Measurements from ENCODE around the gene IL1RAPL1.

Gene IL1RAPL1

DNA sequence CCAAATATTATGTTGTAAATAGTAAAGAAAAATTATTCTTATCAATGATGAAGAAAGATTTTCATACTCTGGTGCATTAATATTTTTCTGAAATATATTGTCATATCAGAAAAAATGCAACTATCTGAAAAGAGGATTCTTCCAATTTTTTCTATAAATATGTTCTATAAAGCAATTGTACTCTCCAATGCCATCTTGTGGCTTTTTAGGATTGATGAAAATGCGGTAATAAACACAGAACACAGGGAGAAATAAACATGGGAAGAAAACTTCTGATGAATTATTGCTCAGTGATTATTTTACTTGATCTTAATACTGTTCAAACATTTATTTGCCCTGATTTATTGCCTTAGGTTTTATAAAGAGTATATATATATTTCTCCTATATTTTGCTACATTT lies 215.4 kb downstream of the IL1RAPL1 start:
- no peak for DNase-seq

DNA sequence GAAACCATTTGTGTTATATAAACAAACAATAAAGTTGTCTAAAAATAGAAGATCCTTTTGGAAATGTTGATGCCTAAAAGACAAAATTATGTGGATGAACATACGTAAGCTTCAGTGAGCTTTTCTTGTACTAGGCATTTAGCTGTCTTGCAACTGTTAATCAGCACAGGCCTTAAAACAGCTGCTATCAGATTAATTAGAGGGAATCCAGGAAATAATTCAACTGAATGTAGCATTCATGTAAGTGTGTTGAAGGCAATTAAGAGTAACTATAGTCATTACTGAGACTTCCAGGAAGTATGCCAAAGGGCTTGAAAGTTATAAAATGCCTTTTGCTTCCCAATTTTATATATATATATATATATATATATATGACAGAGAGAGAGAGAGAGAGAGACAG lies 248.7 kb downstream of the IL1RAPL1 start:
- DNase-seq, result no peak

DNA sequence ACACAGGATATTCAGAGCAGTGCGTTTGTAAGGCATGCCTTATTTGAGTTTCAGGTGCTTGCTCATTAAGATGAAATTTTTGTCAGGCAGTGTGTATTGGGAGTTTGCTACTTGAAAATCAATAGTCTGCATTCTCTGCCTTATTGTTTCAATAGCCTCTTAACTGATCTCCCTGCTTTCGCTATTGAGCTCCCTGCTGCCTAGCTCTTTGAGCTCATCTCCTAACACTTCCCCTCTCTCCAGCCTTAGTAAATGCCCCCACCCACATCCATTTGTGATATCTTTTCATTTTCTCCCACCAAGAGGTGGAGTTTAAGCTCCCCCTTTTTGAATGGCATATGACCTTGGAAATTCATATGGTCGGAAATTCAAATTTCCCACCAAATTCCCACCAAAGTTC lies 256.6 kb downstream of the IL1RAPL1 start:
- no peak for DNase-seq

DNA sequence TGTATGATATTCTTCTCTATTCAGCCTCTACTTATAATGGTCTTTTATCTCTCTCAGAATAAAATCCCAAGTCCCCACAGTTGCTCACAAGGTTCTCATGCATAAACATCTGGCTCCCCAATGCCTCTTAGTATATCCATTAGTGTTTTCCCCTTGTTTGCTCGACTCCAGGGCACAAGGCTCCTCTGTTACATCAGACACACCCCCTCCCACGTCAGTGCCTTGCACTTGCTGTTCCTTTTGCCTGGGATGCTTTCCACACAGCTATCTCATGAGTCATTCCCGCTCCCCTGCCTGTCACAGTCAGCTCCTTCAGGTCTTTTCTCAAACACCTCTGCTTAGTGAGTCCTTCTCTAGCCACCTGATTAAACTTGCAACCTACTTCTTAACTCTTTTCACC lies 260.2 kb downstream of the IL1RAPL1 start:
- DNase-seq, result no peak

DNA sequence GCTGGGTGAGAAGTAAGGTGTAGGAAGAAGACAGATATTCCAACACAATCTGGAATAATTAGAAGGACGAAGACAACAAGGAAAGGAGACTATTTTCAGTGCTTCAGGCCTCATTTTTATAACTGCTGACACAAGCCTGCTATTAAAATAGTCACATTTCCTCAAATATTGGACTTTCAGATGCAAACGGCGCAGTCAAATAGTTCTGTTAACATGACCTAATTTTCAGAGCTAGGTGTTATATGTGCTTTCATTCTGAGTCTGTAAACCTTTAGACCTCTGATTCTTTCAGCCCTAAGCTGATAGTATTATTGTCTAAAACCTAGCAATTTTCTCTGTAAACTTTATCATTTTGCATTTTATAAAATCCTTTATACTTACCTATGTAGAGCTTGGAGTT lies 261.5 kb downstream of the IL1RAPL1 start:
- no peak for DNase-seq

DNA sequence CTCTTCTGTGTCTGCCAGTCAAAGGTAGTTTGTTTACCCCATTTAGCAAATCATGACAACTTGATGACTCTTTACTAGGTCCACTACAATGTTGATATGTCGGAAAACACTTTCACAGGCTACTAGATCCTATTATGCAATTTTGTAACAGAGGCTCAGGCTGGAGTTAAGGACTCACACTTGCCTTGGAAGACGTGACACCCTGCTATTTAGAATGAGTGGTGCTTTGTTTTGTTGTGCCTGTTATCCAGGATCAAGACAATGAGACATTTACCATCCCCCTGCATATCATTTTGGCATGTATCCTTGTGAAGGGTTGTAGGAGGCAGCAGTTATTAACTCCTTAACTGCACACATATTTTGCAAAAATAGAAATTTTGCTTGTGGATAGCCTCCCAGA lies 263.7 kb downstream of the IL1RAPL1 start:
- no peak for DNase-seq

DNA sequence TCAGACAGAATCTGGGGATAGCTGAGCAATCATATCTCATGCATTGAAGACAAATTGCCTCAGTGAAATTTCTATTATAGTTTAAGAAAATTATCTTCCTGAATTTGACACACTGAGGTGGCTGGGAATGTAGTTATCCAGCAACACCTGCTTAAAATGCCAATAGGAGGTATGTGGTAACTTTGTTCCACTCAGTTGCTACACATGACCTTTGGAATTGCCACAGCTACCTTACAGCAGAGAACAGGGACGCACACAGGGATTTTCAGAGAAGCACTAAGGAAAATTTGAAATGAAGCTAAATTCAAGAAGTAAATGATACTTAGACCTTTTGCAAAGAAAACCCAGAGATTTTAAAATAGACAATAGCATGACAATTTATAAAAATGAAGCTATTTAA lies 264.6 kb downstream of the IL1RAPL1 start:
- DNase-seq, result no peak

DNA sequence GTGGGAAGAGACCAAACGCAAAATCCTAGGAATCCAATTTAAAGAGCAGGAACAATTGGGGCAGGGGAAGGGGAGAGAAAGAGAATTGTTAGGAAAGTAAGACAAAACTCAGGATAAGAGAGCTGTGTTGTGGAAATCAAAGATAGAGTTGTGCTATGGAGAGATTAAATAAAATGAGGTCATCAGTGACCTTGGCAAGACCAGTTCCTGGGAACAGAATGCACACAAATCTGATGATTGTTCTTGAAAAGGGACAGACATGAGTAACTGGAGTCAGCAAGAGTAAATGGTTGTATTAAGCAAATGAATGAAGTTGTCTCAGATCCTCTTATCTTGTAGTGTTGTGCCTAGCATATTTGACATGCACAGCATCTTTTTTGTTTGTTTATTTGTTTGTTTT lies 267.4 kb downstream of the IL1RAPL1 start:
- no peak for DNase-seq

DNA sequence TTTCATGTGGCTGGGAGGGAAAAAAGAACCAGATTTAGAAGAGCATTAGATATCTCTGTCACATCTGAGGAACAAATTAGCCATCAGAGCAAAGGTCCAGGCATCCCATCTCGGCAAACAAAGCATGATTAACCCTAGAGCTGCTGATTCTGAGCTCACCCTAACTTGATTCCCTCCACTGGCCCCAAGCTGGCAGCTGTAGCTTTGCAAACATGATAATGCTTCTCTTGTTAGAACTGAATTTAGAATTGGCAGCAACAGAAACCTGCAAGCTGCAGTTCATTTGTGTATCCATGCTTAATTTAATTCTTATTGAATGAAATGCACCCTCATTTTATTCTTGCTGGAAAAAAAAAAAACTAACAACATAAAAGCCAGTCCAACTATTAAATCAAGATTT lies 289.2 kb downstream of the IL1RAPL1 start:
- DNase-seq, result no peak

DNA sequence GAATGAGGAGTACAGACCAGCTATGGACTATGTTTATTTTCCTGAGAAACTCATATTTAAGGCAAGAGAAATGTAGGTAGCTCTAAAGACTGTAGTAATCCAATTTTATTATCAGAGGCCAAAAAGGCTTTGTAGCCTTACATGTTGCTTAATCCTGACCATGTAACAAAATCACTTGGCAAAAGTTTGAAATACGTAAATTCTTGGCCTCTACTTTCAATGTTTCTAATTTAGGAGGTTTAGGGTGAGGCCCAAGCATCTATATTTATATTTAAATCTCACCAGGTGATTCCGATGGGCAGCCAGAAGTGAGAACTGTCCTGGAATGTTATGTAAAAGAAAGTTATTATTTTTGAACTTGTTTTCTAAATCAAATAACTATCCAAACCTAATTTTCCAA lies 289.7 kb downstream of the IL1RAPL1 start:
- DNase-seq, result no peak

DNA sequence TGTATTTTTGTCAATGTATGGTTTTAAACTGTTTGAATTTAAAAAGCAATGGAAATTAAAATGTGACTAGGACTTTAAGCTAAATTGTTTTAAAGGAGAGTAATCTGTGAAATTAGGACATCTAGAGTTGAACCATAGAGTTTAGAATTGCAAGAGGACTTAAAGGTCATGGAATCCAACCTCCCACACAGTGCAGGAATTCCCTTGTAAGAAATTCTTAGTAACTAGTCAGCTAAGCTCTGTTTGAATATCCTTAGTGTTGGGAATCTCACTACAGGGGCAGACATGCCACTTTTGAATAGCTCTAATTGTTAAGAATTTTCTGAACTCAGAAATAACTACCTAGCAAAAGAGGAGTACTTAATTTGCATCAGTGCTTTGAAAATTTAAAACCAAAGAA lies 292.9 kb downstream of the IL1RAPL1 start:
- no peak for DNase-seq

DNA sequence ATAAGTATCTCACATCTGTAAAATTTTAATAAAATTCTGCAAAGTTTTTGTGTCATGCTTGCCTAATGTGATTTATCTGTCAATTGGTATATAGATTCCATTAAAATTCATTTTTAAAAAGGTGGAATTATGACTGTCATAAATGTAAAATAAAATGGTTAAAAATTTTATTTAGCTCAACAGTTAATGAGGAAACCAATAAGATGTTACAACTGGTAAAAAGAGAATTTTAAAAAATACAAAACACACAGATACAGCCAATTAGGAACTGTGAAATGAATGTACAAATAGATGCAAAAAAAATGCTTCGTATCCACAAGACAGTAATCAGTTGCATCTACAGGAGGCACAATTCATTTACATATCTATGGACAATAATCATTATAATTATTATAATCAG lies 297.6 kb downstream of the IL1RAPL1 start:
- no peak for DNase-seq

DNA sequence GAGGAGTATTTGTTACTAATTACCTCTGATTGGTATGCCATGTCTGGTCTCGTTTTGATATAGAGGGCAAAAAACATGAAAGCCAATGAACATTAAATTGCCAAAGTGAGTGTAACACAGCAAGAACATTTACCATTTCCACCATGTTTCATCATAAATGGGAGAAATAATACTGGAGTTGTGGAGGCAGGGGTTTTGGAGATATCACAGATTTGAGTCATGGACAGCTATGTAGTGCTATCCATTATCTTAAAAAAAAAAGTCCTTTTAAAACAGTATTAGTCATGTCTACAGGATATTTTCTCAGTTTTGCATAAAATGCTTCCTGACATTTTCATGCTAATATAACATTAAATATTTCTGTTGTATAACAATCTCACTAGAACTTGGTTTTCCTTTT lies 301.2 kb downstream of the IL1RAPL1 start:
- no peak for DNase-seq

DNA sequence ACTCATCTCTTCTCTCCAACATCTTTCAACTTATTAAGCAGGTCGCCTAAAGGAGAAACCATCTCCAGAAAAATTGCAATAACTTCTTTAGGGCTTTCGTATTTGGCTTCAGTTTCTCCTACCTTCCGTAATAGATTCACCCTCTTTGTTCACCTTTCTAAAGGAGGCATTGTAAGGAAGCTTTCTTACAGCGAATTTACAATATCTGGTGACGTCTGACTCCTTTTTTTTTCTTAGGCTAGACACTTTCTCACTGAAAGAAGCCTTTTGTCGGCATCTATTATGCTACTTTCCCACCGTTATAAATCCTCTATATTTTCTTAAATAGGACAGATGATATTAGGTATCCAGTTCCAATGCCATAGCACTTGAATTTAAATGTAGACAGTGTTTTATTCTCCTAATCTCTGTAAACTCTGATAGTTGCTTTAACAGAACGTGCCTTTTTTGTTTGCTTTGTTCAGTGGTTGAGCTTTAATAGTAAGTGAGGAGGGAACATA lies 302.4 kb downstream of the IL1RAPL1 start:
- DNase-seq, result no peak

DNA sequence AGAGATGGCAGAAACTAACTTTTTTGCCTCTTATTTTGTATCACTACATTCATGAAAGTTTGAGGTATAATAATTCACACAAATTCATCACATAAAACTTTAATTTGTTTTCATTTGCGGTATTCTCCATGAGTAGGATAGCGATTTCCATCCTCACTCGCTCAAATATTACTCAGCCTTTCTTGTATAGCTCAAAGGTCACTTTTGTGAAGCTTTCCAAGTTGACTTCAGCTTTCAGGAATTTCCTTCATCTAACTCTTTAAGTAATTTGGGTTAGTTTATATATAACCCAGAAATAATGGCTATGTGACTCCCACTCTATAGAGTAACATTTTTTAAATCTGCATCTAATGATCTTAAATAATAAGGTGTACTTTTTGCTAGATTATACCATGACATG lies 314.4 kb downstream of the IL1RAPL1 start:
- no peak for DNase-seq

DNA sequence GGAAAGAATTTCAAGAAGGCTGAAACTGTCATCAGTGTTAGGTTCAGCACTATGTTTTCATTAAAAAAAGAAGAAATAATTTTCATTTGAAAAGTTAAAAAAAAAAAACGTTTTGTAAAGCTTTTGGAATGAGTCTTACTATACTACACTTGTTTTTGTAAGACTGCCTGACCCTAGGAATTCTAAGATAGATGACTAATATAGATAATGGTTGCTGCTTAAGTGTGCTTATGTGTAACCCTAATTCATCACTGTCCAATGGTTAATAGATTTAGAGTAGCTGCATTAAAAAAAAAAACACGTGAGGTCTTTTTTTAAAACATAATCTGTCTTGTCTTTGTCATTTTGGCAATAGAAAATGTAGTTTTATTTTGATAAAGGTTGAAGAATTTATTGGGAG lies 323.2 kb downstream of the IL1RAPL1 start:
- no peak for DNase-seq

DNA sequence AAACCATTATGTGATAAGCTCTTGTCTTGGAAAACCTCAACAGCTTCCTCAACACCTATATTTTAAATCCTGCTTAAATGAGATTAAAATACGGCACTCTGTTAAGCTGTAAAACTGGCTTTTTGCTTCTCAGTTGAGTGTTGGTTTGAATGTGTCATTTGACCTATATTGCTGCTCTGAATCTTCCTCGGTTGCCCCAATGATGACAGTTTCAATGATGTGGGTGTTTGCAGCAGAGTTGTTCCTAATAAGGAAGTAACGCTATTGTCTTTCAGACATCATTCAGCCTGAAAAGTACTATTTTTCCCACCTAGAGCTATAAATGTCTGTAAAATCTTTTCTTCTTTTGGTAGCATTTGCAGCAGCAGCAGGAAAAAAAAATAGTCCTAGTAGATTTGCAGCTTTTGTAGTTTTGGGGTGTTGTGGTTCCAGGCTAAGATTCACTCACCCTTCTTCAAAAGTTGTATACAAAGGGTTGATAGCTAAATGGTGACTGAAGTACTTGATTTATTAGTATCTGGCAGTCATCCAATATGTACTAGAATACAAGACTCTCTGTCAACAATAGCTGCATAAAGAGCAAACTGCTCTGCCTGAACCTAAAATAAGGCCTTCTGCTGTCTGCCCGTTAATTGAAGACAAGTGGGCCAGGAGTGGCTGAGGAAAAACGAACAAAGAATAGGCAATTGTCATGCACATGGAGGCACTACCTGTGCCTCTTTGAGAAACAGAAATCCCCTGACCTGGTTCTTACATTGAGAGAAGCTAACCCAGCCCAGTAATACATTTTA lies 333.1 kb downstream of the IL1RAPL1 start:
- DNase-seq, result no peak

DNA sequence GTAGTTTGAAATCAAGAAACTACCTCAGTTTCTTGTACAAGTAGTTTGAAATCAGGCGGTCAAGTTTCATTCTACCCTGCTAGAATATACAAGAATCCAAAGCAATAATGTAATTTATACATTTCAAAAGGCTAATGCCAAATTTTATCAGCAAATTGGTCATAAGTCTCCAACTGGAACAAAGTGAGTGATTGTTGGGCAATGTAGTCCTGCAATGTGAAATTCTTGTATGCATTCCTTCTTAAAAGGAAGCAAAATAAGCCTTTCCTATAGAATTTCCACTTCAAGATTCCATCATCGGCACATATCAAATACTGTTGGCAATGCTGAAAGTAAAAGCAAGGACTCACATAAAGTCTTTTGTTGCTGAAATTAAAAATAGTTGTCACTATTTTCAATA lies 334.9 kb downstream of the IL1RAPL1 start:
- no peak for DNase-seq

DNA sequence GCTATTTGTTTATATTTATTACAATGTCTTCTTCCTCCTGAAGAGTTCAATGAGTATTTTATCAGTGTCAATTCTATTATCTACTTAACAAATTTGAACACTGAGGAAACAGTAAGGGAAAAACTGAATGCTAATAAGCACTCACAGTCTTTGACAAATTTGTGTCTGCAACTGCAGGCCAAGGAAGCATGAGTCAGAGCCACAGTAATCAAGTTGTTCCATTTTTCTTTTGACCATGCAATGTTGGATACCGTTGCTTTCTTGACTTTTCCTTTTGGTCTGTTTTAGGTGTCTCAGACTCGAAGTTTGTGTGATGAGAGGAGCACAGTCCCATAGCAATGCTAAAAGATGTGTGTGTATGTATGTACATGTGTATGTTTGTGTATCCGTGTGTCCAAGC lies 359.6 kb downstream of the IL1RAPL1 start:
- no peak for DNase-seq

DNA sequence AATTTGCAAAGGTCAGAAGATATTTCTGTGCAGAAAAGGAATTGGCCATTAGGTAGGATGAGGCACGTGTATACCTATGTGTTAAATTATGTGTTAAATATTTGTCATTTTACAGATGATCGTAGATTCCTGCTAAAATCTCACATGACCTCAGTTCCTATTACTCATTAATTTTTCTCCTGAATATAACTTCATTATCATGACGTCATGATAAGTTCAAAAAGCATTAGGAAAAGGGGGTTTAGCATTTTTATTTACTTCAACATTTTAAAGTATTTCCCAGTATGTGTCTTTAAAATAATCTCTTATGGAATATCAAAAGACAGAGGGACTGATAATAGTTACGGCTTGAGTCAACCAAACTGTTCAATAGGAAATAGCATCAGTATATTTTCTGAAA lies 372.8 kb downstream of the IL1RAPL1 start:
- DNase-seq, result no peak

DNA sequence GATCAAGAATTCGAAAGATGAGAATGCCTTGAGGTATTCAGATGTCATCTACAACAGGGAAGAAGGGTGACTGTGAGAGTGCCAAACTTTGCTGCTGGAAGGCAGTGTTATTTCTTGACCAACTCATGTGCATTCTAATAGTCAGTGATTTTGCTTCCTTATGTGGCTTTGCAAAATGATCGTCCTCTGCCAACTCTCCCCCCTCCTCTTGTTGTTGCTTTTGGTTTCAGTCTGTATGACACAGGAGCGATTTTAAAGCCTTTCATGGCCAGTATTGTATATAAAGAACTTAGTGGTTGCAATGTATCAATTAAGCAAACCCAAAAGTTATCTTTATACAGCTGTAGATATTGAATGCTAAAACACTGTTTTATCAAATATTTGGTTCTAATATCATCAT lies 379.1 kb downstream of the IL1RAPL1 start:
- no peak for DNase-seq

DNA sequence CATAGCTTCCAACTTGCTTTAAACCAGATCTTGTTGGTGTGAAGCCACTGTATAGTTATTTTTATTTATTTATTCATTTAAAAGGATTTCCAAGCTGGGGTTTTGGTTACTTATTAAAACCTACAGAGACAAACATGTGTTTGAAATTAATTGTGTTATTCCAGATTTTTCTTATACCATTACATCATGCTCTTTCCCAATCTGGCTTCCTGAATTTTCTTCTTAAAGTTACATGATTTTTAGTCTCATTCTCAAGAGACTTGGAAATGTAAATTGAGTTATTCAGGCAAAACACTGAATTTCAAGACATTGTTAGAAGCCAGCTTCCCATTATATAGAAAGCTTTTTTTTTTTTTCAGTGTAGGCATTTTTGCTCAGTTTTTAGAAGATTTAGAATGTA lies 381.9 kb downstream of the IL1RAPL1 start:
- no peak for DNase-seq

DNA sequence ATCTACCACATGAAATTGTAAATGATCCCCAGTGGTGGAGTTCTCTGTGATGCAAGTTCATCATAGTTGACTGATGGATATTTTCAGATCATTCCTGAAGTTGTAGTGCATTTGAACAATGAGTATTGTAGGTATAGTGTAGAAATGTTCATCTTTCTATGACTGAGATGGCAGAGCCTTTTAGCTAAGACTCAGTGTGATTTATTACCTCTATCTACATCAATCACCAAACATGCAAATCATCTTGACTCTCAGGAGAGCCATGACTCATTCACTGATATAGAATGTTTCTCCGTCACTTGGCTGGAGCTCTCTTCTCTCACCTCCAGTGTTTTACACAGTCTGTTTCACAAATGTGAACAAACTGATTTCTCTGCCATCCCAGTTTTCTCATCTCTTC lies 392.6 kb downstream of the IL1RAPL1 start:
- DNase-seq, result no peak

DNA sequence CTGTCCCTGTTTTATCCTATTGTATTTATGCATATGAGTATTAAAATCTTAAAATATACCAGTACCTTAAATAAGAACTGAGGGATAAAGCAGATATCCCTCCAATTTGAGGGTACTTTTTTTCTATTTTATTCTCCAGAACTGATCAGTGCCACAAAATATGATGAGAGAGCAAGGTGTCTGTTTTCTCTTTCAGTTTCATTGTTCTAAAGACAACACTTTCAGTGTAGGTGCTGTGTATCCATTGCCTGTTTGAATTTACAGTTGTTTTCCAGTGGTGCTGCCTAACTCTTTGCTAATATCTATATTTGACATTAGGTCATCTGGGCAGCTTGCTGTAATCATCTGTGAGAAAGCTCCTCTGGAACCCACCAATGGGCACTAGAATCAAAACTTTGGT lies 394.7 kb downstream of the IL1RAPL1 start:
- DNase-seq, result no peak

DNA sequence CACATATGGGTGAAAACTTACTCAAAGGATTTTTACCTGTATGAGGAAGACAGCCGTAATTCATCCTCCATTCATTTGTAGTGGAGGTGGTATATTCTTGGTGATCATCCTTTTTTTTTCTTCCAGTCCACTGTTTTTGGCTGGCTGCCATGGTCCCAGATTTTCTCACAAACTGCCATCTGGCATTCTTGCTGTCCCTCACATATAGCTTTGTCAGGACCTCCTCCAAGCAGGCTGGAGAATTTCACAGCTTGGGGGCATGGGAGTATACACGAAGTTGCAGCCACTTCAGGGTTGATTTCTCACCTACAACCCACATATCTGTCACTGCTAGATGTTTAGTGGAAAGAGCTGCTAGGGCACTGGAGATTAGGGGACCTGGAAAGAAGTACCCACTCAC lies 401.0 kb downstream of the IL1RAPL1 start:
- DNase-seq, result no peak

Measured in activated naive CD4-positive, alpha-beta T cell treated with Interleukin-2 at 50 U/mL for 16 hours (primary cell).